Measurements from ENCODE around the gene TMEM243.
"Not testable (repeated sequence)": the region's sequence is repeated elsewhere in the genome, so short reads cannot be mapped to it uniquely, and the experiment has no call there.

Gene TMEM243

DNA sequence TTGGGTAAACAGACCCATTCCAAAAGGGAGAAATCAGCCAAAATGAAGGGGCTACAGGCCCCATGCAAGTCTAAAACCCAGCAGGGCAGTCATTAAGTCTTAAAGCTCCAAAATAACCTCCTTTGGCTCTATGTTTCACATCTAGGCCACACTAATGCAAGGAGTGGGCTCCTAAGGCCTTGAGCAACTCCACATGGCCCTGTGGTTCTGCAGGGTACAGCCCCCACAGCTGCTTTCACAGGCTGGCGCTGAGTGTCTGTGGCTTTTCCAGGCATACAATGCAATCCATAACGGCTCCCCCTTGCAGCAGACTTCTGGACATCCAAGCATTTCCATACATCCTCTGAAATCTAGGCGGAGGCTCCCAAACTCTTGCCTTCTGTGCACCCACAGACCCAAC, 9.0 kb downstream of the TMEM243 start:
- no peak for DNase-seq

DNA sequence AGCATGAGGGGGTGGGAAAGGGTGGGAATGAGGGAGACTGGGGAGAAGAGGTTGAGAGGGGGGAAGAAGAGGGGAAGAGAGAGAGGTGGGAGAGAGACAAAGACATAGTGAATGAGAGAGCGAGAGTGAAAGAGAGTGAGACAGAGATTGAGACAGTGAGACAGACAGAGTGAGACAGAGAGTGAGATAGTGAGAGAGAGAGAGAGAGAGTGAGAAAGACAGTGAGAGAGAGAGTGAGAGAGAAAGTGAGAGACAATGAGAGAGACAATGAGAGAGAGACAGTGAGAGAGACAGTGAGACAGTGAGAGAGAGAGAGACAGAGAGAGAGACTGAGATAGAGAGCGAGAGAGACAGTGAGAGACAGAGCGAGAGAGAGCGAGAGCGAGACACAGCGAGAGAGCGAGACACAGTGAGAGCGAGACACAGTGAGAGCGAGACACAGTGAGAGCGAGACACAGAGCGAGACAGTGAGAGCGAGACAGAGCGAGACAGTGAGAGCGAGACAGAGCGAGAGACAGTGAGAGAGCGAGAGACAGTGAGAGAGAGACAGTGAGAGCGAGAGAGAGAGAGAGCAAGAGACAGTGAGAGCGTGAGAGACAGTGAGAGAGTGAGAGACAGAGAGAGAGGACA, 10.1 kb downstream of the TMEM243 start:
- DNase-seq: no peak

DNA sequence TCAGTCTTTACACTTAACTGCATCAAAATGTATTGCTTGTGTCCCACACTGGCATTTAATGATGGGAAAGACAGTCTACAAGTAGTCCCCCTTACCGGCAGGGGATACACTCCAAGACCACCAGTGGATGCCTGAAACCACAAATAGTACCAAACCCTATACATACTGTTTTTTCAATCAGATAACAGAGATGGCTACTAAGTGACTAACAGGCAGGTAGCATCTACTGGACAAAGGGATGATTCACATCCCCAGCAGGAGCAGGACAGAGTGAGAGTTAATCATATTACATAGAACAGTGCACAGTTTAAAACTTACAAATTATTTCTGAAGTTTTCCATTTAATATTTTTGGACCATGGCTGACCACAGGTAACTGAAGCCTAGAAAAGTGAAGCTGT, 13.2 kb downstream of the TMEM243 start:
- no peak for DNase-seq

DNA sequence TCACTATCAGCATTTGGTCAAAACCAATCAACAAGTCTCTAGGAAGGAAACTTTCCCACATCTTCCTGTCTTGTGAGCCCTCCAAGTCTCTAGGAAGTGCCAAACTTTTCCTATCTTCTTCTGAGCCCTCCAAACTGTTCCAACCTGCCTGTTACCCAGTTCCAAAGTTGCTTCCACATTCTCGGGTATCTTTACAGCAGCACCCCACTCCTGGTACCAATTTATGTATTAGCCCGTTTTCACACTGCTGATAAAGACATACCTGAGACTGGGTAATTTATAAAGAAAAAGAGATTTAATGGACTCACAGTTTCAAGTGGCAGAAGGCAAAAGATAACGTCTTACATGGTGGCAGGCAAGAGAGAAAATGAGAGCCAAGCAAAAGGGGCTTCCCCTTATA, 13.8 kb downstream of the TMEM243 start:
- DNase-seq: not testable (repeated sequence)

DNA sequence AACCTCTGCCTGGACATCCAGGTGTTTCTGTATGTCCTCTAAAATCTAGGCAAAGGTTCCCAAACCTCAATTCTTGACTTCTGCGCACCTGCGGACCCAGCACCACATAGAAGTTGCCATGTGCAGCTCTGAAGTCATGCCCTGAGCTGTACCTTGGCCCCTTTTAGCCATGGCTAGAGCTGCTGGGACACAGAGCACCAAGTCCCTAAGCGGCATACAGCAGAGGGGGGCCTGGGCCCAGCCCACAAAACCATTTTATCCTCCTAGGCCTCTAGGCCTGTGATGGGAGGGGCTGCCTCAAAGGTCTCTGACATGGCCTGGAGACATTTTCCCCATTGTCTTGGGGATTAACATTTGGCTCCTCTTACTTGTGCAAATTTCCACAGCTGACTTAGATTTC, 14.6 kb downstream of the TMEM243 start:
- no peak for DNase-seq

DNA sequence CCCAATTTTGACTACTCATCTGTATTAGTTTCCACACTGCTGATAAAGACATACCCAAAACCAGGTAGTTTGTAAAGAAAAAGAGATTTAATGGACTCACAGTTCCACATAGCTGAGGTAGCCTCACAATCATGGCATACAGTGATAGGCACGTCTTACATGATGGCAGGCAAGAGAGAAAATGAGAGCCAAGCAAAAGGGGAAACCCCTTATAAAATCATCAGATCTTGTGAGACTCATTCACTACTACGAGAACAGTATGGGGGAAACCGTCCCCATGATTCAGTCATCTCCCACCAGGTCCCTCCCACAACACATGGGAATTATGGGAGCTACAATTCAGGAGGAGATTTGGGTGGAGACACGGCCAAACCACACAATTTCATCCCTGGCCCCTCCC, 15.6 kb downstream of the TMEM243 start:
- not testable (repeated sequence) for DNase-seq

DNA sequence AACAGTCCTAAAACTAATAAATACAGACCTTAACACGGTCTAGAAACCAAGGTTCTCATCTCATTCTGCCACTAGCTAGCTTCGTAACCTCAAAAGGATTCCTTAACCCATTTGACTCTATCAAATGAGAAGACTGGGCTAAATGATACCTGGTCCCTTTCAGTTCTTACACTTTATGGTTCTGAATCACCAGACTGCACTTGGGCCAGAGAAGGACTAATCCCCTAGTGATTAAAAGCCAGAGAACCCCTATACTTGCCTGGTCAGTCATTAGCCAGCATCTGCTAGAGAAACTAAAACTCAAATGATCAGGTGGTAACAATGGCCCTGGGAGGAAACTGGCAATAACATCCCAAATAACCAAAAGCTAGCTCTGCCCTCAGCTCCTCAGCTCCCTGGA, 16.8 kb downstream of the TMEM243 start:
- DNase-seq: no peak

DNA sequence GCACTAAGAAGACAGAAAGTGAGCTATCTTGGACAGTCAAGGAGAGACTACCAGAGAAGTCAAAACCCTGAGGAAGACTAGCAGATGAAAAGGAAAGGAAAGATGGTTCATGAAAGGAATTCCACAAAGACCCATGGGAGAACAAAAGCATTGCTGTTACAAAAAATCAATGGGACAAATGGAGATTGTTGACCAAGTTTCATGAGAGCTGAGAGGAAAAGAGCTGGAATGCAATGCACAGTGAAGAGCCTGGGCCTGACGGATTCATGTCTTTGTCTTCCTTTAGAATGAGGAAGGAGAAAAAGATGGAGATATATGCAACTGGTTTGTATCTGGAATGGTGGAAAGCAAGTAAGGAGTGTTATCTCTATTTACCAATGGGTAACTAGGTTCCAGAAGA, 17.3 kb downstream of the TMEM243 start:
- DNase-seq: no peak

DNA sequence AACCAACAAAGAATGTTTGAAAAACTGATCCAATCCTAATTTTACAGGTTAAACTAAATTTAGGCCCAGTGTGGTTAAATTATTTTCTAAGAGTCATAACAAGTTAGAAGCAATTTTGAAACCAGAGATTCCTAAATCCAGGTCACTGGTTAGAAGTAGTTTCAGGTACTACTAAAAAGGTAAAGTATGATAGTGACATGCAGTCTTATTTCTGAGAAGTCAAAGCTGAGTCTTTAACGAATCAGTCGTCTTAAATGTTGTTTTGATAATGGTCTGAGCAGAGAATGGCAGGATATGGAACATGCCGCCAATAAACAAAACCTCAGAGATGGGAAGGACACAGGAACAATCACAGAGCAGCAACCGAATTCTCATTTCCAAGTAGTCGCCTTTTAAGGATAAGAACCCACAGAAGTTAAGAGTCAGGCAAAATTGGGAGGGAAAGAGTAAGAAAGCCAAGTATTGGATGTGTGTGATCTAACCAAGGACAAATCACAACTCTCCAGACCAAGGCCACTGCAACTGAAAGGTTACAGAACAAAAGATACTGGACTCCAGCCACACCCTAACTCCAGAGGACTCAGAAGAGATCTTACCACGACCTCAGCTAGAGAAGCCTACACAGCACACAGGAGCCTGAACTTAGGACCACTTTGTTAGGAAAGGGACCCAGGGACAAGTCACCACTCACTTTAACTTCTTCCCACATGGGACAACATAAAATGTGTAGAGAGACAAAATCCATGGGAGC, 19.7 kb downstream of the TMEM243 start:
- DNase-seq: no peak

DNA sequence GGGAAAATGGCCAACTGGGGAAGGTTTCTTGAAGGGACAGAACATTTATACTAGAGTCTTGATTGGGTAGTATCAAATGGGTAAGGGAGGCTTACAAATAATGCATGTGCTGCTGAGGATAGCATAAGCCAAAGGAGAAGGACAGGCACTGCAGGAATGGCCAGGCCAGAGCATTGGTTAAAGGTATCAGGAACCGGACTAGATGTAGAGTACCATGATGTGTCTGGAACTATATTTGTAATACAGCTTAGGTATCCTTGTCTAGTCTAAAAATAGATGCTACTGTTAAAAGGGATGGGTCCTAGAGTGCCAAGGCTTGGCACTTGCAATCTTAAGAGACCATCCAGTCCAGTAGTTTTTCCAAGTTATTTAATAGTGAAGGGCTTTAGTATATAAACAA, 20.3 kb downstream of the TMEM243 start:
- no peak for DNase-seq

DNA sequence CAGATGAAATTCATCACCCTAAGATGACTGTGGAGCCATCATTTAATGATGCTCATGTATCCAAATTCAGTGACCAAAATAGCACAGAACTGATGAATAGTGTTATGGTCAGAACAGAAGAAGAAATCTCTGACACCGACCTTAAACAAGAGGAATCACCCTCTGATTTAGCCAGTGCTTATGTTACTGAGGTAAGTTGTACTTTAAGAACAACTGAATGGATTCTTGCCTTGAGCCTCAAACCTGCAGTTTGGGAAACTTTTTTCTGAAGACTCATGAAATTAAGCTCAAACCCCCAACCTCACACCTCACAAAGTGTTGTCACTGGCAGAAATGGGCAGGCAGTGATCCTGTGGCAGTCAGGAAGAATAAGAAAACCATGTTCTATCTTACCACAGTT, 25.6 kb downstream of the TMEM243 start:
- DNase-seq: no peak

DNA sequence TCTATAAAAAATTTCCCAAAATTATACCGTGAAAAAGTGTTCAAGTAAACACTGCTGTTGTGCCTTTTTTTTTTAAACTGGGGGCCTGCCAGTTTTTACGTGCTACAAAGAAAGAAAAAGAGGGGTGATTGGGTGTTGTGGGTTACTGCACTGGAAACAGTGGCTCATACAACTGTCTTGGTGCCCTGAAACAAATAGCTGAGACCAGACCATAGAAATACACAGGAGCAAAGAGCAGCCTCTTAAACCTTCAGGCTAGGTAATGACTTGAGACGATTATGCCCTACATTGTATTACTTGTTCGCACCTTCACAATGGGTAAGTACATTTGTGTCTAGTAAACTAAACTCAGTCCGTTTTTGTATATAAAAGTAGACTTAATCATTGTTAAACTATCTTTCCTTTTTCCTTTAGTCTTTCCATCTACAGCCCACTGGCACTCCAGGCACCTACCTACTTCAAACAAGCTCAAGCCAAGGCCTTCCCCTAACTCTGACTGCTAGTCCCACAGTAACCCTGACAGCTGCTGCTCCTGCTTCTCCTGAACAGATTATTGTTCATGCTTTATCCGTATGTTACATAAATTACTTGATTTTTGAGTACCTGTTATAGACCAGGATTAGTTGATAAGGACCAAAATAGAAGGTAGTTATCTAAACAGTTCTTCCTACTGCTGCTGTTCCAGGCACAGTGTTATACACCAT, 26.6 kb downstream of the TMEM243 start:
- DNase-seq: no peak

DNA sequence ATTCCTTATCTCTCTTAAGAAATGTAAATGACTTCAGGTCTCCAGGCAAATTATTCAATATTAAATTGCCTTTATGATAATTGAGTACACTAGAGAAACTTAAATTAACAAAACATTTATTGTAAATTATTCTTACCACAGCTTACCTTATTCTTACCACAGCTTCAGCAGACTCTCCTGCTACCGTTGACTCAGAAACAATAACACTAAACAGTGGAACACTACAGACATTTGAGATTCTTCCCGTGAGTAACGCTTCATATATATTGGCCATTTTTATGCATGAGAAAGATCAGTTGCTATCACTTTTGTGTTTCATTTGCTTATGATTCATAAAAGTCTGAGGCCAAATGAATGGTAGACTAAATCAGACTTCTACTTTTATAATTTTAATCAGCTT, 28.7 kb downstream of the TMEM243 start:
- DNase-seq: no peak

DNA sequence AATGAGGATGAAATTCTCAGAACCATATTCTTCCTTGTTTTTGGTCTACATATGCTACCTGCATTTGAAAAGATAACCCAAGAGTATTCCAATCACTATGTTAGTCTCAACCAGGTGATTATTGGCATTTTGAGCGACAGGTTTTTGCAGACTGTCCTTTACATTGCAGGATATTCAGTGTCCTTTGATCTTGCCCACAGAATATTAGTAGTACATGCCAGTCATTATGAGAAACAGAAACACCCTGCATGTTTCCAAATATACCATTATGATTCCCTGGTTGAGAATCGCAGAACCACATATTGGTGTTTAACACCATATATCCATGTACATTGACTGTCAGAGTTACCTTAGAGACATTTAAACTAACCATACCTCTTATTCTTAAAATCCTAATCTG, 30.6 kb downstream of the TMEM243 start:
- DNase-seq: no peak

DNA sequence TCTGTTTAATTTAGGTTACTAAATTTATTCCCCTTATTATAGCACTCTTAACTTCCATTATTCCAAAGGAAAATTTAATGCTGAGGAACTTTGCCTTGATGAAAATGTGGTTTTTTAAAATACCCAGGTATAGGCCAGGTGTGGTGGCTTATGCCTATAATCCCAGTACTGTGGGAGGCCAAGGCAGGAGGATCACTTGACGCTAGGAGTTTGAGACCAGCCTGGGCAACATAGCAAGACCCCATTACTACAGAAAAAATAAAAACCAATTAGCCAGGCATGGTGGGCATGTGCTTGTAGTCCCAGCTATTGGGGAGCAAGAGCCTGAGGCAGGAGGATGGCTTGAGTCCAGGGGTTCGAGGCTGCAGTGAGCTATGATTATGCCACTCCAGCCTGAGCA, 32.4 kb downstream of the TMEM243 start:
- DNase-seq: no peak

DNA sequence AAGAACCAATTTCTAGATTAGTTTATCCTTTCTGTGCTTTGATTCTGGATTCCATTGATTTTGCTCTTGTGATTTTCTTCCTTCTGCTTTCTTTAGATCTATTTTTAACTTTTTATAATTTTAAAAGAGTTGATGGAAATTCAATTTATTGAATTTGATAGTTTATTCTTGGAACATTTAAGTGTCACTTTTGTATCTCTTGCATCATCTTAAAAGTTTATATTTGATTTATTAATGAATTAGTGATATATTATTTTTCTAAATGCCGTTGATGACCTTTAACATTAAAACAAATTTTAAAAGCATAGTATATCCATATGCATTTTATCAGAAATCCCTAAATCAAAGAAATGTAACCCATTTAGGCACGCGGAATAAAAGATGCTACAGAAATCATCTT, 40.4 kb downstream of the TMEM243 start:
- no peak for DNase-seq

DNA sequence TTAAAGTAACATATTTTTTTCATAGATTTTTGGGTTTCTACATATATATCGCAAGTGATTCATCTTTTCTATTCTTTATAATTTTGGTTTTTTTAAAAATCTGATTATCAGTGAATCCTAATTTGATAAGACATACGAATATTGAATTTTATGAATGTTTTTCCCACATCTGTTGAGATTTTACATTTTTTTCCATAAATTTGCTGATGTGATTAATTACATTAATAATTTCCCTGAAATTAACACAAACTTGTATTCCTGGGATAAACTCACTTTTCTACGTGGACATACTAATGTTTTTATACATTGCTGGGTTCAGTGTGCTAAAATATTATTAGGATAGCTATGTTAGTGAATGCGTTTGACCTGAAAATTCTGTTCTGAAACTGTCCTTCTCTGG, 41.2 kb downstream of the TMEM243 start:
- DNase-seq: no peak

DNA sequence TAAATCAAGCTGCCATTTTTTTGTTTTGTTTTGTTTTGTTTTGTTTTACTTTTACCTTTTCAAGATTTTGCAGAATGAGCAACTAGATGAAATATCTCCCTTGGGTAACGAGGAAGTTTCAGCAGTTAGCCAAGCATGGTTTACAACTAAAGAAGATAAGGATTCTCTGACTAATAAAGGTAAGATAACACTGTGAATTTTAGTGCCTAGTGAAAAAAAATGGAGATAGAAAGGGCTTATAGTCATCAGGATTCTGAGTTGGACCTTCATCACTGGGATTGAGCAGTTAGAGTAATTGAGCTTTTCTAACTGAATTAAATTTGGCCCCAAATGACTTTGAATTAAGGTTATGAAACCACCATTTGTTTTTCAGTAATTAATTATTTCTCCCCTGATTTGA, 46.1 kb downstream of the TMEM243 start:
- no peak for DNase-seq

DNA sequence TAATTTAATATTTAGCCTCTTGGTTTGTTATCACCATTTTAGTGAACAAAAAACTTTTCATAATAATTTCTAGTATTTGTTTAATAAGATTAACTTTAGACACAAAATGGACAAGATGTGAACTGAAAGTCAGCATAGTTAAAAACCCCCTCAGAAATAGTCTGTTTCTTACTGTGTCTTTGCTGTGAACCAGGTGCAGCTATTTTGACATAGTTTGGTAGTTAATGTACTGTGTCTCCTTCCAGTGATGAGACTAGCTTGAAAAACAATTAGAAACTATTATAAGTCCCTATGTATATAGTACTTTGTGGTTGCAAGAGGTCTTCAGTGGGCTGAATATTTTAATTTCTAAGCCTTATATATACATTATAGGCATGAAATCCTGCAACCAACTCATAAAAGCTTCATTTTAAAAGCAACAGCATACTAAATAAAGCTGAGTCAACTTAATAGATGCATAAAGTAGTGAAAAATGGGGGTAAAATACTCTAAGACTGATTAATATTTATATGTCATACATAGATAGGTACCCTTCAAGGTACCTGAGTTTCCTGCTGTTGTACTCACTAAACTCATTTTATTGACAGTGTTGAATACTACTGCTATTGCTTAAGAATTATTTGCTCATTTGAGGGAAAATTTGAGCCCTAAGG, 48.1 kb downstream of the TMEM243 start:
- DNase-seq: no peak

DNA sequence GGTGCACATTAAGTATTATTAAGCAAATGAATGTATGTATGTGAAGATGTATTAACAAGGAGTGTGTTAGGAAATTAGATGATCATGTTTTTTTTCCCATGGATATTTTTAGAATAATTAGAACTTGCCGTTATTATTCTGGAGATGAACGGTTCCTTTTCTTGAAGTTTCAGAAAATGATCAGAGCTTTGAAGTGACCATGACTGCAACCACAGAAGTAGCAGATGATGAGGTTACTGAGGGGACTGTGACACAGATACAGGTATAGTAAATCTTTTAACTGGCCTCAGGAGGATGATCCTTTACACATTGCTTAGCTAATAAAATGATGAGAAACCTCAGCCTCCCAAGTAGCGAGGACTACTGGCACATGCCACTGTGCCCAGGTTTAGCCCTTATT, 48.7 kb downstream of the TMEM243 start:
- no peak for DNase-seq

DNA sequence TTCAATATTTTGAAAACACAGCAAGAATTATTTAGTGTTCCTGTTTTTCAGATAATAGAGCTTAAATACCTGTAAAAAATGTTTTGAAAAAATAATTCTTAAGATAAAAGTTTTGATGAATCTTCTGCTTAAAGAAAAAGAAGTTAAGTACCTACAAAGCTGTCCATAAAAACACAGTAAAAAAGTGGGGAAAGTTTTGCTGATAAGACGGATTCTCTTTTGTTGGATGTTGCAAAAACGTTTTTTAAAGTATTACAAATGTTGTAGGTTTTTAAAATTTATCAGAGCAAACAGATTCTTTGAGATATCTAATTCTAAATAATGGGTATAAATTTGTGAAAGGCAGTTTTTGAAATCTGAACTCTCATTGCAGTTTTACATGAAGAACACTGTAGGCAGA, 55.1 kb downstream of the TMEM243 start:
- no peak for DNase-seq

DNA sequence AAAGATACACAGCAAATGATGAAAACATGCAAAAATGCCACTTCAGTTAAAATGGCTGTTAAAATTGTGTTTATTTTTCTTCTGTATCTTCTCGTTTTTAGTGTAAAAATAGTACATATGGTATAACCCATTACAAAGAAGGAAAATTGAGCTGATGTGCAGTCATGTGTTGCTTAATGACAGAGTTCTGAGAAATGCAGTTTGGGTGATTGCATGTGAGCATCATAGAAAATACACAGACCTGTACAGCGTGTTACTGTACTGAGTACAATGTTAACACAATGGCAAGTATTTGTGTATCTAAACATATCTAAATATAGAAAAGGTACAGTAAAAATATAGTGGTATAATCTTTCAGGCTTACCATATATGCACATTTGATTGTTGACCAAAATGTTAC, 60.0 kb downstream of the TMEM243 start:
- DNase-seq: no peak

DNA sequence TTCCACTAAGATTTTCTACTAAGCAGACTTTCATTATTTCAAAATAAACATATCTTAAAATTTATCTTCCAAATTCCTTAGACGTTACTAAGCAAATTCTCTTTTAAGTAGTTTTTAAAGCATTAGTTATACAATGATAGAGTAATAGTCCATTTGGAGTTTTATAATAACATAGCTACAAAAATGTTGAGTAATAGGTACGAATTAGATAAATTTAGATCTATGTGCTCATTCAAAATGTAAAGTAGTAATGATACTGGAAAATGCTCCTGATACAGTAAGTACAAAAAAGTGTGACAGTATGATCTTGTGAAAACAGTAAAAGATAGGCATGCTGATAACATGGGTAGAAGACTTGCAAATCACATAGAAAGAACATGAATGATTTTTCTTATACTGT, 62.8 kb downstream of the TMEM243 start:
- no peak for DNase-seq

DNA sequence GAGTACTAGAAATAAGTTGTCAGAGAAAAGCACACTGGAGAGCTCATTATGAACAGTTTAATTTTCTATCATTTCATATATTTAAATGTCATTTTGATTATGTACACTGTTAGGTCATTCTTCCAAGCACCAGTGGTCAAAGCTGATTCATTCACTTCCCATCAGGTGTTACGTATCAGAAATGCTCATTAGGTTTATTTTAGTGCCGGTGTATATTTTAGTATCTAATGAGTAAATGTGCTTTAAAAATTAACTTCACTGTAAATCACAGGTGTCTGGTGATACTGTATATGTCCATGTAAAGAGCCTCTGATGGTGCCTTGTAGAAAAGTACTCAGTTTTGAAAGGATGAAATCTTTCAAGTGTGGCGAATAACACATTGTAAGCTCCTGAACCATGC, 63.7 kb downstream of the TMEM243 start:
- DNase-seq: no peak

Data from hematopoietic multipotent progenitor cell treated with erythropoietin and hydrocortisone succinate and interleukin-3 and kit ligand, for 4 days (in vitro differentiated cells).